GM19328 (cell line): ENCODE measurements around the gene EXOSC1.
"Not testable (repeated sequence)": the region's sequence is repeated elsewhere in the genome, so short reads cannot be mapped to it uniquely, and the experiment has no call there.

Experiments
- ATAC-seq: cut with Tn5 transposase; IDR thresholded peaks from one replicate; pipeline ENCODE4 v1.9.1; 2021; ENCODE audit warnings: mild to moderate bottlenecking, moderate library complexity; ENCODE audit not compliant: unreplicated experiment

EXOSC1 gene

DNA sequence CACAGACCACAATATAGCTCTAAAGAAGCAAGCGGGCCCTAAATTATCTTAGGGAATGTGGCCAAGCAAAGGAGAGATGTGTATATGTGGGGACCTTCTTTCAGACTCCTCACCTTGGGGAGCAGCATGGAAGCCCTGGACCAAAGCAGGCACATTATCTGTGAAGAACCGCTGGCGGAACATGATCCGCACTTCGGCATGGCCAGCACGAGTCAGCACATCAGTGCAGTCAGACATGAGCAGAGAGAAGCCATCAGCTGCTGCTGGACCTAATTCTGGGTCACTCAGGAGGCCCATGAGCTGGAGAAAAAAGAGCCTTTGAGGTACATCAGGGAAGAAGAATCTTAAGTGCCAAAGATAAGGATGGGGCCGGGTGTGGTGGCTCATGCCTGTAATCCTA is 14.1 kb upstream of the EXOSC1 start:
- ATAC-seq, result no peak

DNA sequence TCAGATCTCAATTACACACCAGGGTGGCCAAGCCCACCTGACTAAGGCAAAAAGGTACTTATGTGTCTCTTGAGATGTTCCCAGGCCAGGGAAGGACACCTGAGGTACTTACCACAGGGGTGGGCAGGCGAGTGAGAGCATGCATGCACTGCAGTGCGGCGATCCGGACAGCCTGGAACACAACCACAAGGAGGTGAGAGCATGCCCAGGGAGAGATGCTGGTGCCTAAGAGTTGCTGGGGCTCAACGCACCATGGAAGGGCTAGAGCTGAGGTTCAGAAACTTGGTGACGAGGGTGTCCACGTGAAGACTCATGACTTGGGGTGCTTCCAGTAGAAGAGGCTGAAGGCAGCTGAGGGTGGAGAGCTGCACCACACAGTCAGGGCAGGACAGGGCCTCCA is 13.3 kb upstream of the EXOSC1 start:
- no peak for ATAC-seq

DNA sequence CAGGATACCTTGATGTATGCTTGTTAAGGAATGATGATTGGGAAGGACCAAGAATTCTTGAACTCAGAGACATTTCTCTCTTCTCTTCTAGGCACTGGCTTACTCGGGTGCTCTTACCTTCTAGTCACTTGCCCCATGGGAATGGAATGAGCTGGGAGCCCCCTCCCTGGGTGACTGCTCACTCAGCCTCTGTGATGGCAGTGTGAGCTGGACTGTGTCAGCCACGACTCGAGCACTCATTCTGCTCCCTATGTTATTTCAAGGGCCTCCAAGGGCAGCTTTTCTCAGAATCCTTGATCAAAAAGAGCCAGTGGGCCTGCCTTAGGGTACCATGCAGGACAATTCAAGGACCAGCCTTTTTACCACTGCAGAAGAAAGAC is 10.9 kb upstream of the EXOSC1 start:
- ATAC-seq, result no peak

GRCh38 chr10:97456034-97456685 is 10.4 kb upstream of the EXOSC1 start:
- no peak for ATAC-seq

DNA sequence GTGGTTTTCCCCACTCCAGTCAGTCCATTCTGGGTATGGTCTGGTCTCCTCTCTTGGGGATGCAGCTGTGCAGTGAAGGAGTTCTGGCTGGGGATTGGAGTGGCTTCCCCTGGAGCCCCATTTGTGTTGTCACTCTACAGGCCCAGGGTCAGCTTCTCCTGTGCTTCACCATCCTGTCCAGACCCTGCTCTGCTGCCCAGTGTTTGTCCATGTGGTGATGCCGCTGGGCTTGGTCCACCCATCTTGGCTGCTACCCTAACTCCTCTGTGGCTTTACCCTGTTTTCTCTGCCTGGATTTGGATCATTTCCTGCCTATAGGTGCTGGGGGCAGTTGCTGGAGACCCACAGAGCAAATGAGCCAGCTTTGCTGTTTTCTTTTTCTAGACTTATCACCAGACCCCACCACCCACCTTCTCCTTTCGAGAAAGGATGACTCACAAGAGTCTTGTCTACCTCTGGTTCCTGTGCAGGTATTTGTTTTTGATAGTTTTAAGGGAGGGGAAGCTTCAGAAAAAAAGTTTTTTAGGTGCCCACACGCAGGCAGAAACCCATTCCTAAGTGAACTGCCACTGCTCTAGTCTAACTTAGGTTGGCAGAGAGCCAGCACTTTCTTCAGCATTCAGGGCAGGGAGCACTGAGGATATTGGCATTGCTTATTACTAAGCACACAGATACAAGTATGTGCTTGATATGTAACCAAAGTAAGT is 8.7 kb upstream of the EXOSC1 start:
- ATAC-seq, result no peak

GRCh38 chr10:97452352-97452751 is 6.5 kb upstream of the EXOSC1 start:
- ATAC-seq, result no peak

GRCh38 chr10:97451605-97452004 is 5.8 kb upstream of the EXOSC1 start:
- ATAC-seq, result no peak

DNA sequence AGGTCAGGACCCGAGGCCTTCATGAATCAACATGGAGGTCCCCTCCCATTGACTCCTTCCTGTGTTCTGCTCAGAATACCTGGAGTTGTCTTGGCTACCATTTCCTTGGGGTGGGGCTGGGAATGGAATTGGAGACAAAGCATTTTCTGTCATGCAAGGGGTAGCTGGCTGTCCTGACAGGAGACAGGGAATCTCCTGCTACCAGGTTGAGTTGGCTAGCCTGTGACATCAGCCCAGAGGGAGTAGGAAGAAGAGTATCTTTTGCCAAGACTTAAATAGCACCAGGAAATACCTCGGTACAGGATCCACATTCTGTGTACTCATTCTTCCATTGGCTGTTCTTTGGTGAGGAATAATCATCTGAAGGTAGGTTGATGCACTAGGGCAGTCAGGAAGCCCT is 5.0 kb upstream of the EXOSC1 start:
- ATAC-seq, result no peak

DNA sequence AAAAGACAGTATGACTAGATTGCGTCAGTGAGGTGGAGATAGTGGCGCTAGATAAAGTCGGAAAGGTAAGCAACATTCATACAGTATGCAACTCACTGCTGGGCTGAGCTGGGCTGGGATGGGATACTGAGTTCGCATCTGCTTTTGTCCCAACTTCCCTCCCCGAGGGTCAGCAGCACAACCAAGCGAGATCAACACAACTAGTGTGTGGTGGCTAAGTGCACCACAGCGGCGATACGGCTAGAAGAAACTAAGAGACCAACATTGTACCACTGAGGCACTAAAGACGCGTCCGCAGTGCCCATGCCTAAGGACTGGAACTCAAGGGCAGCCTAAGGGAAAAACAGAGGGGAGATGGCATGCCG is 467 bp downstream of the EXOSC1 start:
- no peak for ATAC-seq

DNA sequence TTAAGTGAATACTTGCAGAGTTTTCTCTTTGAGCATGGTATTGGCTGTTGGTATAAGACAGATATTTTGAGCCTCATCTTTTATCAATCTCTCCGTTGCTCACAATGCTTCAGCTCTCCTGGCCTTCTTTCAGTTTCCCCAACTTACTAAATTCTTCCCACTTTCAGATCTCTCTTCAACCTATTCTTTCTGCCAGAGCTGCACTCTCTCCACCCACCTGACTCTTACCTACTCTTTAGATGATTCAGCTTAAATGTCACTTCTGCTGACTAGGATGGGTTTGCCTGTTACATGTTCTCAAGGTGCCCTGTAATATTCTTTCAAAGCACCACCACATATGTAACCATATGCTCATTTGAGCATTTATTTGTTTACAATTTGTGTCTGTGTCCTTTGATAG is 1.6 kb downstream of the EXOSC1 start:
- no peak for ATAC-seq

GRCh38 chr10:97442277-97442676 is 3.5 kb downstream of the EXOSC1 start:
- ATAC-seq, result no peak

GRCh38 chr10:97435211-97435610 is 10.6 kb downstream of the EXOSC1 start:
- no peak for ATAC-seq

GRCh38 chr10:97434557-97434956 is 11.2 kb downstream of the EXOSC1 start:
- no peak for ATAC-seq

DNA sequence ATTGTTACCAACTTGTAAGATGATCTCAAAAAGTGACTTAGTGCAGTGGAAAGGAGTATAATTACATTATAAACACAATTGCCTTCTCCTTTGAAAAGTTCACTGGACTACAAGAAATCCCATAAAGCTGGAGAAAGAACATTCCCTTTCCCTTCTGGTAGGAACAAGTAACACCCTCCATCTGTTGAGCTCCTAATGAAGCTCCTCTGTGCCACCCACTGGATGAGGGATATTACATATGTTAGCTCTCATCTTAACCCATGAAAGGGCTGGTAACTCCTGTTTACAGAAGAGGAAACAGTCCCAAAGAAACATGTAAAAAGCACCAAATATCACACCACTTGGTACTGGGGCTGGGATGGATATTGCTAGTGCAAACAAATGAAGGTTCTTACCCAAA is 11.8 kb downstream of the EXOSC1 start:
- ATAC-seq, result no peak

DNA sequence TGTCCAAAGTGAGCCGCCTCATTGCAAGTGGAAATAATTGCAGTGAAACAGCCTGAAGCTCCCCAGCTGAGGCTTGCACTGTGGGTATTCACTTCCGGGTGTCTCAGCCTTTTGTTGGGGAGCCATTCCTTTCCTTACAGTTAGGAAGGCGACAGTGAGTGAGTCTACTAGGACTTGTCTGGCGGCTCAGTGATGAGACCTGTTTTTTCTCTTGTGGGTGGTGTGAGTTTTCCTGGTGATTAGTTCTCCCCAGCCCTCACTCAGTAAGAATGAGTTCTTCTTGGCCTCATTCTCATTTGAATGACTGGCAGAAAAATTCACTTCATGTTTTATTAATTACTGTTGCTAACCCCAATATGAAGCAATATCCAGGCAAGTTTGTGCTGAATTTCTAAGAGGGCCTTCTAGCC is 17.2 kb downstream of the EXOSC1 start:
- no peak for ATAC-seq

DNA sequence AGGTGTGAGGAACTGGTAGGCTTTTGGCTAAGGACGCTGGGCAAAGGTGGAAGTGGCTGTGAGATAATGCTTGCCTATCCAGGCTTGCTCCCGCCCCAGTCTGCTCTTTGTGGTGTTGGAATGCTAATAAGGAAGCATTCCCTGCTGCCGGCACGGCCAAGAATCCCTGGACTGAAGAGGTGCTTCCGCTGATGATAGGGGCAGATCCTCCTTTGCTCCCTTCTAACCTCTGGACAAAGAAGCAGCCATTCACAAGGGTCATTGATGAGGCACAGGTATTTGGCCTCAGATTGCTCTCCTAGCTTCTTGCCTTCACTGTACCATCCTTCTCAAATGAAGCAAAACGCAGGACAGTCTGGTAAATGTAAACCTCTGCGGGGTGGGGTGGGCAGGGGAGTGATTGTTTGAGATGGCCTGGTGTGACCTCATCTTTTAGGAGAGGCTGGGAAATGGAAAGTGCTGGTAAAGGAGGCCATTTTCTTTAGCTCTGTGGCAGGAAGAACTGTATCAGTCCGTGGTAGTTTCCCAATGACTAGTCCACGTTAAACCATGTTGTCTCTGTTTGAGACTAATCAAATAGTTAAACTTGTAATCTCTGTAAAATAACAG is 18.1 kb downstream of the EXOSC1 start:
- no peak for ATAC-seq

GRCh38 chr10:97426776-97427570 is 18.8 kb downstream of the EXOSC1 start:
- ATAC-seq, result no peak

DNA sequence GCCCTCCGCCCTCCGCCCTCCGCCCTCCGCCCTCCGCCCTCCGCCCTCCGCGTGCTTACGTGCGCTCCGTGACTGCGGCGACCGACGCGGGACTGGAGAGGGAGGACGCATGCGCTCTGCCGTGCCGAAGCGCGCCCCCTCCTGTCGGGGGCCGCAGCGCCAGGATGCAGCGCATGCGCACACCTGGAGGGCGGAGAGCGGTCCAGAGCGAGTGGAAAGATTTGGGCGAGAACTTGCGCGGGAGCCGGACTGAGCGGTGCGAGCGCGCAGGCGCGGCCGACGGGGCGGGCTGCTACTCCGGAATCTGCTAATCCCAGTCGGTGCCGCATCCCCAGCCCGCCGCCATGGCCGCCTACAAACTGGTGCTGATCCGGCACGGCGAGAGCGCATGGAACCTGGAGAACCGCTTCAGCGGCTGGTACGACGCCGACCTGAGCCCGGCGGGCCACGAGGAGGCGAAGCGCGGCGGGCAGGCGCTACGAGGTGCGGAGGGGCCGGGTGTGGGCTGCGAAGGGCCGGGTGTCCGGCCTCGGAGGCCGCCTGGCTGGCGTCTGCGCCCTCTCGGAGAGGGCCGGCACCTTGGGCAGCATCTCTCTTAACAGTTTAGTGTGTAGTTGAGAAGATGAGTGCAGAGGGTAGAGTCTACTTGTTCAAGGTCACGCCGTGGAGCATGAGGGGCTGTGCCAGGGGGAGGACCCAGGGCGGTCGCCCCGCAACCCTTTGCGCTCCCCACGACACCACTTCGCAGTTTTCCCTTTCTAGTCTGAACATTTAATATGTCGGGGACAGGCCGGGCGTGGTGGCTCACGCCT is 19.6 kb downstream of the EXOSC1 start, which contains the start of gene PGAM1:
Gene PGAM1 (plus strand): TSS at position 228 of the 812 bp plus-strand sequence. CDS start 117 bp downstream, at position 345.
- ATAC-seq, result peak; percentile 82

- not testable (repeated sequence) for ATAC-seq
Observed at GRCh38 chr10:97423757-97424098, 22.1 kb downstream of the EXOSC1 start.

DNA sequence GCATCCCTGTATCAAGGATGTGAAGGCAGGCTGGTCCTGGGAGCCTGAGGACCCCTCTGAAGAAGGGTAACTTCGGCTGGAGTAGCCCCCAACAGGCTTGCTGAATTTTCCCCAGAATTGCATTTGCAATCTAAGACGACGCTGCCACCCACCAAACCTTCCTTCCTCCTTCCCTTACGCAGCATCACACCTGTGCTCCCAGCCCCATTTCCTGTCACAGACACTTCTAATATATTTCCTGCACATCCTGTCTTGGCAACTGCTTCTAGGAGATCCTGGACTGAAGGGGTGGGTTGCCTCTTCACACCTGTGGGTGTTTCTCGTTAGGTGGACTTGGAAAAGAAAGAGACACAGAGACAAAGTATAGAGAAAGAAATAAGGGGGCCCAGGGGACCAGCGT is 29.2 kb downstream of the EXOSC1 start:
- no peak for ATAC-seq

DNA sequence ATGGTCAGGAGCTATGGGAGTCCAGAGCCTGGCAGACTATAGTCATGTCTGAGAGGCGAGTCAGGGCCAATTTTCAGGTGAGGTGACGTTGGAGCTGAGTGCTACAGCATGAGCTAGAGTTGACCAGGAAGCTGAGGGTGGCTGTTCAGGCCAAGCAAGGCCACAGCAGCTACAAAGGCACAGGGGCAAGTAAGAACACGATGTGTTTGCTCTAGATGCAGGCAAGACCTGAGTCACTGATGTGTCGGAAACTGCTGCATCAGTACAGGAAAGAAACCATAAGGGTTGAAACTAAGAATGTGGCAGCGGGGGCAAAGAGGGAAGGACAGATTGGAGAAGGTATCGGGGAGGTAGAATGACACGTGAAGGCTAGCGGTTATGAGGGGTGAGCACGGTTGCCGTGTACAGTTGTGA is 32.9 kb downstream of the EXOSC1 start:
- ATAC-seq, result no peak
